GM13976 (cell line): ENCODE measurements around the gene MTFP1.

ENCODE experiments used
- DNase-seq: peaks from one replicate; pipeline ENCODE4 v3.0.0; 2012; ENCODE audit warnings: low spot score
- CTCF ChIP-seq: IDR thresholded peaks from 2 replicates; pipeline ENCODE4 v1.5.1; 2012; ENCODE audit warnings: borderline replicate concordance, mild to moderate bottlenecking; ENCODE audit not compliant: insufficient read depth; ENCODE audit errors: extremely low read depth, missing control alignments, control extremely low read depth
- in situ Hi-C: fragments of 300-500 bp; cut with MboI; formaldehyde crosslinking; loops from one replicate; pipeline ENCODE4 v1.12.0; 2022; ENCODE audit warnings: low sequenced_read_pairs, mixed read lengths, inconsistent platforms; ENCODE audit not compliant: unreplicated experiment

The MTFP1 gene

GRCh38 chr22:30413001-30413400, 12.6 kb upstream of the MTFP1 start:
- TF ChIP-seq CTCF: no peak
- in situ Hi-C loops: no loop called here
- no peak for DNase-seq

GRCh38 chr22:30413745-30414524, 11.6 kb upstream of the MTFP1 start:
- TF ChIP-seq CTCF: no peak
- in situ Hi-C loops: no loop called here
- no peak for DNase-seq

- in situ Hi-C loops: no loop called here
- DNase-seq: no peak
- TF ChIP-seq CTCF: no peak
These were observed 11.0 kb upstream of the MTFP1 start for GRCh38 chr22:30414525-30415047.

GRCh38 chr22:30416403-30416802, 9.2 kb upstream of the MTFP1 start:
- in situ Hi-C loops: no loop called here
- DNase-seq: no peak
- TF ChIP-seq CTCF: no peak

- in situ Hi-C loops: no loop called here
- TF ChIP-seq CTCF: no peak
- no peak for DNase-seq
These were observed 8.7 kb upstream of the MTFP1 start for GRCh38 chr22:30416837-30417236.

- no peak for DNase-seq
- in situ Hi-C loops: no loop called here
- no peak for TF ChIP-seq CTCF
These were observed 5.0 kb upstream of the MTFP1 start for GRCh38 chr22:30420347-30421125.
